IMR-90 (cell line): ENCODE measurements around the gene CARD10. TPM values are rescaled to one million over a fixed set of nuclear protein-coding genes. Genes with fewer than 3 reads are reported as not detected.

ENCODE experiments used
- ATAC-seq: fragments of 200-7000 bp; cut with Tn5 transposase; 2 replicates; pipeline ENCODE4 v1.9.1; 2020; ENCODE audit warnings: low read depth, mild to moderate bottlenecking, moderate library complexity
- BruUV-seq: library from RNA; stranded (reverse); fragments of 400-500 nt; replicated peaks from 2 replicates; lab custom pipeline; 2021; lab: Mats Ljungman, UMichigan
- CTCF ChIA-PET: fragments of 300-600 bp; formaldehyde crosslinking; extraction: SDS; loops from one replicate; lab custom pipeline; 2021; ENCODE audit warnings: antibody characterized with exemption; lab: Yijun Ruan, JAX
- POLR2A ChIA-PET: fragments of 300-600 bp; sonication (Branson Sonifier 250); formaldehyde crosslinking; loops from one replicate; lab custom pipeline; 2022; ENCODE audit warnings: antibody characterized with exemption; ENCODE audit not compliant: unreplicated experiment; lab: Charles Lee
- DNase-seq: peaks from one replicate; pipeline ENCODE4 v3.0.0; 2013
- H2AFZ ChIP-seq: replicated peaks from 2 replicates; pipeline ENCODE3; 2013; ENCODE audit warnings: low read length, mild to moderate bottlenecking; ENCODE audit not compliant: poor library complexity
- H2AK5ac ChIP-seq: 2 replicates; pipeline ENCODE4 v1.6.1; 2013; ENCODE audit warnings: low read depth, low read length, inconsistent platforms
- H2AK9ac ChIP-seq: replicated peaks from 2 replicates; pipeline ENCODE3; 2013; ENCODE audit warnings: mild to moderate bottlenecking, low read depth, low read length, moderate library complexity; ENCODE audit not compliant: poor library complexity
- H2BK120ac ChIP-seq: 2 replicates; pipeline ENCODE4 v1.6.1; 2013; ENCODE audit warnings: low read depth, low read length, inconsistent platforms
- H2BK15ac ChIP-seq: 3 replicates; pipeline ENCODE4 v1.6.1; 2013; ENCODE audit warnings: low read depth, low read length, inconsistent platforms
- H2BK20ac ChIP-seq: 2 replicates; pipeline ENCODE4 v1.6.1; 2013; ENCODE audit warnings: low read depth, mild to moderate bottlenecking, inconsistent platforms, low read length, moderate library complexity
- H2BK5ac ChIP-seq: 2 replicates; pipeline ENCODE4 v1.6.1; 2013; ENCODE audit warnings: mild to moderate bottlenecking, low read depth, low read length, inconsistent platforms; ENCODE audit not compliant: poor library complexity, severe bottlenecking
- H3K14ac ChIP-seq: replicated peaks from 2 replicates; pipeline ENCODE4 v1.6.1; 2013; ENCODE audit warnings: low read depth, low read length, inconsistent platforms
- H3K18ac ChIP-seq: 2 replicates; pipeline ENCODE4 v1.6.1; 2013; ENCODE audit warnings: low read depth, low read length, control low read depth
- H3K23ac ChIP-seq: 2 replicates; pipeline ENCODE4 v1.6.1; 2013; ENCODE audit warnings: low read depth, low read length, inconsistent platforms
- H3K27ac ChIP-seq: 2 replicates; pipeline ENCODE4 v1.5.1; 2013; ENCODE audit warnings: mild to moderate bottlenecking, control low read depth, low read length; ENCODE audit not compliant: insufficient read depth
- H3K27me3 ChIP-seq: 2 replicates; pipeline ENCODE4 v1.6.1; 2013; ENCODE audit warnings: low read length; ENCODE audit not compliant: control insufficient read depth, insufficient read depth
- H3K36me3 ChIP-seq: 2 replicates; pipeline ENCODE4 v1.6.1; 2013; ENCODE audit warnings: low read length, mixed read lengths; ENCODE audit not compliant: control insufficient read depth, insufficient read depth
- H3K4ac ChIP-seq: 2 replicates; pipeline ENCODE4 v1.6.1; 2013; ENCODE audit warnings: low read depth, low read length, inconsistent platforms
- H3K4me1 ChIP-seq: 2 replicates; pipeline ENCODE4 v1.6.1; 2013; ENCODE audit warnings: low read length, mixed read lengths; ENCODE audit not compliant: control insufficient read depth, insufficient read depth
- H3K4me2 ChIP-seq: 2 replicates; pipeline ENCODE4 v1.6.1; 2013; ENCODE audit warnings: low read depth, mild to moderate bottlenecking, control low read depth, low read length, moderate library complexity
- H3K4me3 ChIP-seq: 2 replicates; pipeline ENCODE4 v1.5.1; 2013; ENCODE audit warnings: low read depth, mild to moderate bottlenecking, control low read depth, low read length, moderate library complexity; ENCODE audit not compliant: insufficient read depth
- H3K56ac ChIP-seq: 2 replicates; pipeline ENCODE4 v1.6.1; 2013; ENCODE audit warnings: low read length, inconsistent platforms; ENCODE audit not compliant: insufficient read depth; ENCODE audit errors: extremely low read depth
- H3K79me1 ChIP-seq, 2 experiments: 2 replicates each; pipeline ENCODE4 v1.6.1; 2013; ENCODE audit warnings: low read length in 2 of 2, inconsistent platforms in 1 of 2, low read depth in 1 of 2
- H3K9ac ChIP-seq: 2 replicates; pipeline ENCODE4 v1.6.1; 2013; ENCODE audit warnings: low read depth, low read length, control low read depth
- H3K9me1 ChIP-seq: 2 replicates; pipeline ENCODE4 v1.6.1; 2013; ENCODE audit warnings: low read length, inconsistent platforms; ENCODE audit not compliant: insufficient read depth
- H3K9me3 ChIP-seq: 2 replicates; pipeline ENCODE4 v1.6.1; 2013; ENCODE audit warnings: low read length; ENCODE audit not compliant: control insufficient read depth, insufficient read depth
- H4K20me1 ChIP-seq: 2 replicates; pipeline ENCODE4 v1.6.1; 2013; ENCODE audit warnings: low read length, inconsistent platforms; ENCODE audit not compliant: insufficient read depth
- H4K5ac ChIP-seq: 2 replicates; pipeline ENCODE4 v1.6.1; 2013; ENCODE audit warnings: mild to moderate bottlenecking, low read depth, low read length, control low read depth
- H4K8ac ChIP-seq, 2 experiments: 2 replicates each; pipeline ENCODE4 v1.6.1; 2013; ENCODE audit warnings: low read depth in 2 of 2, low read length in 2 of 2, control low read depth in 1 of 2, inconsistent platforms in 1 of 2
- H4K91ac ChIP-seq: 2 replicates; pipeline ENCODE4 v1.6.1; 2013; ENCODE audit warnings: low read depth, low read length, inconsistent platforms; ENCODE audit not compliant: insufficient read depth
- BHLHE40 ChIP-seq: fragments of 150-350 bp; IDR thresholded peaks from 2 replicates; pipeline ENCODE4 v1.6.1; 2016; ENCODE audit warnings: mild to moderate bottlenecking, low read depth, low read length
- MXI1 ChIP-seq: IDR thresholded peaks from 2 replicates; pipeline ENCODE4 v1.6.1; 2012; ENCODE audit warnings: low read depth, mild to moderate bottlenecking, low read length, moderate library complexity, borderline replicate concordance
- RCOR1 ChIP-seq: IDR thresholded peaks from 2 replicates; pipeline ENCODE4 v1.6.1; 2012; ENCODE audit warnings: mild to moderate bottlenecking, low read length, improper control_type of control experiment; ENCODE audit not compliant: insufficient replicate concordance
- WGBS, 2 experiments: methylation state at CpG; one replicate each; pipeline versions ENCODE4 v1.1.5 to v1.1.7; 2013; ENCODE audit warnings: missing lambda C conversion rate in 2 of 2; ENCODE audit not compliant: insufficient read length in 1 of 2; ENCODE audit errors: extremely low coverage in 2 of 2; 5-methylcytosine and 5-hydroxymethylcytosine counted together
- dilution Hi-C: fragments of 300-500 bp; cut with HindIII; formaldehyde crosslinking; loops from one replicate; pipeline ENCODE4 v1.14.3; 2018; ENCODE audit warnings: low sequenced_read_pairs; ENCODE audit not compliant: unreplicated experiment
- in situ Hi-C: fragments of 300-500 bp; cut with MboI; formaldehyde crosslinking; loops from 3 replicates; pipeline ENCODE4 v1.14.3; 2019; ENCODE audit warnings: low sequenced_read_pairs, inconsistent platforms, mixed read lengths
- intact Hi-C: fragments of 100-400 bp; cut with micrococcal nuclease; formaldehyde crosslinking; loops from 2 replicates; pipeline ENCODE4 v1.10.0; 2022
- polyA plus RNA-seq, 3 experiments: library from polyadenylated mRNA; depleted of rRNA; stranded (reverse); fragments of >200 nt; gene quantifications; 2 replicates each; pipeline ENCODE4 v1.2.3, GENCODE V29; 2012; ENCODE audit warnings: low replicate concordance in 1 of 3
- total RNA-seq: library from RNA; depleted of rRNA; stranded (reverse); fragments of >200 nt; gene quantifications from 2 replicates; pipeline ENCODE4 v1.2.3, GENCODE V29; 2012

CARD10 gene
- total and polyA plus RNA-seq, 2 of the 4 experiments (the other 2 are of a cell fraction): 6.1 to 18.4 TPM

- ATAC-seq: no peak
- 85% methylated on average over 9 of the region's 22 CpGs; no CpG with 5 or more reads in 1 of the 2 experiments for WGBS, 2 experiments
- in situ Hi-C loops: no loop called here
Observed at GRCh38 chr22:37508431-37508992, 10.7 kb downstream of the CARD10 start.

More at GRCh38 chr22:37508431-37508992, 10.7 kb downstream of the CARD10 start:
- no peaks in the 10 kb centered on the region for H3K27me3 ChIP-seq
- H3K56ac ChIP-seq: no peak overlapping the region
- dilution Hi-C loops: no loop called here
- no peak overlapping the region for H3K18ac ChIP-seq
- no peak overlapping the region for H3K4me2 ChIP-seq
- H2AK5ac ChIP-seq: no peak overlapping the region
- no peak overlapping the region for H4K5ac ChIP-seq
- H3K9me1 ChIP-seq: peaks cover 8% of the 10 kb centered on the region
- H3K36me3 ChIP-seq: peaks cover 24% of the 10 kb centered on the region
- H2BK5ac ChIP-seq: no peak overlapping the region
- ChIA-PET POLR2A (interaction anchor here (0.6 kb wide), 1 partner anchor 16 kb away, joined by 5 read pairs; no protein-coding TSS in a partner anchor), CTCF (no interaction called here)
- DNase-seq: no peak
- no peak overlapping the region for H3K4me3 ChIP-seq
- no peak overlapping the region for H3K14ac ChIP-seq
- intact Hi-C loops: no loop called here
- peaks cover 3 to 21% of the 10 kb centered on the region in 2 experiments; a peak in 3 of 4 replicates for H3K79me1 ChIP-seq
- H3K27ac ChIP-seq: no peak overlapping the region
- no peak overlapping the region for H4K91ac ChIP-seq
- no peak overlapping the region for H3K23ac ChIP-seq
- H3K4ac ChIP-seq: no peak overlapping the region; the same call in 1 of the 2 replicates
- no peak overlapping the region for H2BK20ac ChIP-seq
- no TSS peak for BruUV-seq
- peaks cover 11% of the 10 kb centered on the region for H3K4me1 ChIP-seq
- H2AK9ac ChIP-seq: no peak overlapping the region
- H2AFZ ChIP-seq: no peak overlapping the region
- H2BK120ac ChIP-seq: no peak overlapping the region
- peaks cover 14% of the 10 kb centered on the region; the same call in 1 of the 2 replicates for H4K20me1 ChIP-seq
- TF ChIP-seq BHLHE40 (no peak), RCOR1 (no peak), MXI1 (no peak)
- no peak overlapping the region for H4K8ac ChIP-seq
- no peak overlapping the region for H2BK15ac ChIP-seq
- no peaks in the 10 kb centered on the region for H3K9me3 ChIP-seq
- no peak overlapping the region for H3K9ac ChIP-seq
